ENCODE data around the gene OR5B12.
"Not testable (repeated sequence)": the region's sequence is repeated elsewhere in the genome, so short reads cannot be mapped to it uniquely, and the experiment has no call there.

Gene OR5B12

DNA sequence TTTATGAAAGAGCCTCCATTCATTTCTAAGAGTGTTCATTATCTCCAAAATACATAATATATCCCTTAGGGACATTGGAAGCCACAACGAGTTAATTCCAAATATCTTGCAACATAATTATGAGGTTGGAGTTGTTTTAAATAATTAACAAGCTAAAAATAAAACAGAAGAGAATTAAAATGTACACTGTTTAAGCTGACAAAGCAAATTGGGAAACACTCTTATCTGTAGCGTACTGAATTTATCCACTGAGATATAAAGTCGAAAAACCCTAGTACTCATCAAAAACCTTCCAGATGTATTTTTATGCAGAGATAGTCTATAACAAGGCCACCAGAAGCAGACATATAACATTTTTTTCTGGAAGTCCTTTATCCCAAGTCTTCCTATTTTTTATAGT, 7.8 kb downstream of the OR5B12 start:
- Histone ChIP-seq H3K36me3 (ENCODE audit: insufficient read depth, low read length) (no peaks in the 10 kb centered on the region), H3K4me3 (ENCODE audit: low read depth, low read length) (no peak overlapping the region), H3K27ac (ENCODE audit: low read depth, low read length) (no peak overlapping the region)

DNA sequence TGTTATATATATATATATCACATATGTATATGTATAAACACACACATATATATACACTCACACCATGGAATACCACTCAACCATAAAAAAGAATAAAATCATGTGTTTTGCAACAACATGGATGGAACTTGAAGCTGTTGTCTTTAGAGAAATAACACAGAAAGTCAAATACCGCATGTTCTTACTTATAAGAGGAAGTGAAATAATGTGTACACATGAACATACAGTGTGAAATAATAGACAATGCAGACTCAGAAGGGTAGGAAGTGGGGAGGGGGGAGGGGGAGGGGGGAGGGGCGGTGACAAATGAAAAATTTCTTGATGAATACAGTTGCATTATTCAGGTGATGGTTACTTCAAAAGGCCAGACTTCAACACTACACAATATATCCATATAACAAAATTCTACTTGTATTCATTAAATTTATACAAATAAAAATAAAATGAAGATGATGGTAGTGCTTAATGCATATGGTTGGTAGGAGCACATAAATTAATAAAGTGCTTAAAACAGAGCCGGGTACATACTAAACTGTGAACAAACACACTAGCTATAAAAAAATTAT, 8.3 kb downstream of the OR5B12 start:
- H3K27me3 ChIP-seq (ENCODE audit: insufficient read depth, low read length): 0 out of 2 replicates have a peak, but pooled peaks cover 8% of the 10 kb centered on the region
- no peak overlapping the region for H3K27ac ChIP-seq (ENCODE audit: low read depth, low read length)
- H3K79me2 ChIP-seq (ENCODE audit: control insufficient read depth, insufficient read depth, low read length, unreplicated experiment): no peaks in the 10 kb centered on the region
- H3K36me3 ChIP-seq (ENCODE audit: insufficient read depth, low read length): no peaks in the 10 kb centered on the region
- no peak overlapping the region for H3K4me3 ChIP-seq (ENCODE audit: low read depth, low read length)
- no peaks in the 10 kb centered on the region for H3K4me1 ChIP-seq (ENCODE audit: control insufficient read depth, insufficient read depth, low read length, unreplicated experiment)
- no peak overlapping the region for H2AFZ ChIP-seq (ENCODE audit: low read length, unreplicated experiment)

More for the DNA sequence above, 7.8 kb downstream of the OR5B12 start:
- H3K4me1 ChIP-seq (ENCODE audit: control insufficient read depth, insufficient read depth, low read length, unreplicated experiment): no peaks in the 10 kb centered on the region
- H2AFZ ChIP-seq (ENCODE audit: low read length, unreplicated experiment): no peak overlapping the region
- no peaks in the 10 kb centered on the region for H3K79me2 ChIP-seq (ENCODE audit: control insufficient read depth, insufficient read depth, low read length, unreplicated experiment)
- 0 out of 2 replicates have a peak, but pooled peaks cover 5% of the 10 kb centered on the region for H3K27me3 ChIP-seq (ENCODE audit: insufficient read depth, low read length)

DNA sequence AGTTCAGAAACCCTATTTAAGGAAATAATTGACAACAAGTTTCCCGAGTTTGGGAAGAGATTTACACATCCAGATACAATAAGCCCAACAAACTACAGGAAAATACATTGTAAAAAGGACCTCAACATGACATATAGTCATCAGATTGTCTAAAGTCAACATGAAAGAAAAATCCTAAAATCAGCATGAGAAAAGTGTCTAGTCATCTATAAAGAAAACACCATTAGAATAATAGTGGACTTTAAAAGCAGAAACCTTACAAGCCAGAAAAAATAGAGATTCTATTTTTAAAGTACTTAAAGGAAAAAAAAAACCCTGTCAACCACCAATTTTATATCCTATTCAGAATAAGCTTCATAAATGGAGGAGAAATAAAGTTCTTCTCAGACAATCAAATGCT, 12.8 kb downstream of the OR5B12 start:
- Histone ChIP-seq H3K27ac (ENCODE audit: low read depth, low read length) (no peak overlapping the region), H3K36me3 (ENCODE audit: insufficient read depth, low read length) (no peaks in the 10 kb centered on the region), H3K27me3 (ENCODE audit: insufficient read depth, low read length) (peaks cover 24% of the 10 kb centered on the region; the same call in 1 of the 2 replicates), H3K79me2 (ENCODE audit: control insufficient read depth, insufficient read depth, low read length, unreplicated experiment) (no peaks in the 10 kb centered on the region), H2AFZ (ENCODE audit: low read length, unreplicated experiment) (no peak overlapping the region), H3K4me3 (ENCODE audit: low read depth, low read length) (no peak overlapping the region), H3K4me1 (ENCODE audit: control insufficient read depth, insufficient read depth, low read length, unreplicated experiment) (no peaks in the 10 kb centered on the region)

DNA sequence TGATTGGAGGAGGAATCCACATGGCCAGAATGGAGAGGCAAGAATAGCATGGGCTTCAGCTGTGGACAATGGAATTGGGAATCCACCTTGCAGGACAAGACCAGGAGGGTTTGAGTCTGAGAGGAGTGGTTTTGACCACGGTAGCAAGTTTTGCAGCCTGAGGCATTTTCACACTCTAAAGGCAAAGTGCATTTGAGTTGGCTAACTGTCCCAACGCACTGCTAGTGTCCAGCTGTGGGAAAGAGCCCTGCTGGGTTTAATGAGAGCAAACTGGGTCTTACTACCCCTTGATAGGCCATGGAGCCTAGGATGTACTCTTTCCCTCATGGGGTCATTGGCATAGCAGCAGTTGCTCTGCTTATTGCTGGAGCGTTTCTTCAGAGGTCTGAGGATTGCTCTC, 14.0 kb downstream of the OR5B12 start, which contains the start of gene OR5B2:
Gene OR5B2, minus strand, starts transcription at position 101 of the 400 bp plus-strand sequence. CDS start 4,860 bp downstream, outside the sequence.
- Histone ChIP-seq H3K79me2 (ENCODE audit: control insufficient read depth, insufficient read depth, low read length, unreplicated experiment) (no peaks in the 10 kb centered on the region), H3K27ac (ENCODE audit: low read depth, low read length) (no peak within 1 kb of the TSS), H3K4me1 (ENCODE audit: control insufficient read depth, insufficient read depth, low read length, unreplicated experiment) (no peaks in the 10 kb centered on the region), H3K4me3 (ENCODE audit: low read depth, low read length) (no peak within 1 kb of the TSS), H3K36me3 (ENCODE audit: insufficient read depth, low read length) (no peaks in the 10 kb centered on the region), H3K27me3 (ENCODE audit: insufficient read depth, low read length) (peaks cover 28% of the 10 kb centered on the region; the same call in 1 of the 2 replicates), H2AFZ (ENCODE audit: low read length, unreplicated experiment) (no peak within 1 kb of the TSS)

DNA sequence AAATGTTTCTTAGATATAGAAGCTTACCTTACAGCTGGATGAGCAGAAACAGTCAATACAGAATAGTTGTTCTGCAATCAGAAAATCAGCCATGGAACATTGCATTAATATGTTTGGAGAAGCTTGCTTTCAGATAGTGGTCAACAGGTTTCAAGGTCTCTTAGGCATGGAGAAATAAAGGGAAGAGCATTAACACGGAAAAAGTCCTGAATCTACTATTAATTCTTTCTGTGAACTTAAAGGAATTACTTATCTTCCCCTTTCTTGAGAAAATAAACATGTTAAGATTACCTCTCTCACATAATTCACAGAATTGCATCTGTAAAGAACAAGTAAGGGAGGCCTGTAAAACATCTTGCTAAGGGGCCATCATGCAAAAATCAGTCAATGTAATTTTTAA, 35.3 kb downstream of the OR5B12 start, which contains the start of gene OR5B3:
Gene OR5B3, minus strand, starts transcription at position 101 of the 400 bp plus-strand sequence. CDS start 3,465 bp downstream, outside the sequence.
- no peaks in the 10 kb centered on the region for H3K36me3 ChIP-seq (ENCODE audit: insufficient read depth, low read length)
- H3K4me1 ChIP-seq (ENCODE audit: control insufficient read depth, insufficient read depth, low read length, unreplicated experiment): no peaks in the 10 kb centered on the region
- H3K4me3 ChIP-seq (ENCODE audit: low read depth, low read length): no peak within 1 kb of the TSS
- H3K27ac ChIP-seq (ENCODE audit: low read depth, low read length): no peak within 1 kb of the TSS
- no peaks in the 10 kb centered on the region for H3K27me3 ChIP-seq (ENCODE audit: insufficient read depth, low read length)
- H2AFZ ChIP-seq (ENCODE audit: low read length, unreplicated experiment): no peak within 1 kb of the TSS
- H3K79me2 ChIP-seq (ENCODE audit: control insufficient read depth, insufficient read depth, low read length, unreplicated experiment): no peaks in the 10 kb centered on the region

DNA sequence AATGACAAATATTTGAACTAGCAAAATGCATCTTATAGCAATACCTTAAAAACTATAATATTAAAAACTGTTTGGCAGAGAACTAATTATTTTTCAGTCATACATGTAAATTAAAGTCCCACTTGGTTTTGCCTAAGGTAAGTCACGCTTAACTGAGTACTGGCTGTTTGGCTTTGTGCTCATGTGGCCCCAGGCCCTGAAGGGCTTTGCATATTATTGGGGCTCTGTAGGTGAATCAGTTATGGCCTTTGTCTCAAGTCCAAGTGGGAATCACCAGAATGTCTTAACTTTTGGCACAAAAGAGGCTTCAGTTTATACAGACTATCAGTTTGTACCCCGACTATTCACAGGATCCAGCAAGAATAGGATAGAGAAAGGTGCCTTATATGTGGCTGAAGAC, 42.4 kb downstream of the OR5B12 start:
- H3K36me3 ChIP-seq (ENCODE audit: insufficient read depth, low read length); H3K27me3 ChIP-seq (ENCODE audit: insufficient read depth, low read length); H2AFZ ChIP-seq (ENCODE audit: low read length, unreplicated experiment); H3K27ac ChIP-seq (ENCODE audit: low read depth, low read length); H3K79me2 ChIP-seq (ENCODE audit: control insufficient read depth, insufficient read depth, low read length, unreplicated experiment); H3K4me1 ChIP-seq (ENCODE audit: control insufficient read depth, insufficient read depth, low read length, unreplicated experiment); H3K4me3 ChIP-seq (ENCODE audit: low read depth, low read length): not testable (repeated sequence)

DNA sequence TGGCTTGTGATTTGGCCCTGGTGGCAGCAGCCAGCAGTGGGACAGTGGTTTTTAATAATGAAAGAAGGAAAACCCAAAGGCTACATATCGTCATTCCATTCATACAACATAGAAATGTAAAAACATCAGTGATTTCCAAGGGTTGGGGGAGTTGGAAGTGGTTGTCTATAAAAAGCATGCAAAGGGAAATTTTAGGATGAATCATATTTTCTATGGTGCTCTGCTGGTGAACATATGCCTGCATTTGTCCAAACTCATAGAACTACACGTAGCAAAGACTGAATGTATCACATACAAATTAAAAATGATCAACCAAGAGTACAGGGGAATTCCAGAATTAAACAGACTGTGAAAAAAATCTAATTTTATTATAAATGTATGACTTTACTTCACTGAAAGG, 46.5 kb downstream of the OR5B12 start:
- no peaks in the 10 kb centered on the region for H3K36me3 ChIP-seq (ENCODE audit: insufficient read depth, low read length)
- no peak overlapping the region for H2AFZ ChIP-seq (ENCODE audit: low read length, unreplicated experiment)
- no peak overlapping the region for H3K4me3 ChIP-seq (ENCODE audit: low read depth, low read length)
- no peak overlapping the region for H3K27ac ChIP-seq (ENCODE audit: low read depth, low read length)
- peaks cover 38% of the 10 kb centered on the region for H3K4me1 ChIP-seq (ENCODE audit: control insufficient read depth, insufficient read depth, low read length, unreplicated experiment)
- no peaks in the 10 kb centered on the region for H3K27me3 ChIP-seq (ENCODE audit: insufficient read depth, low read length)
- H3K79me2 ChIP-seq (ENCODE audit: control insufficient read depth, insufficient read depth, low read length, unreplicated experiment): no peaks in the 10 kb centered on the region

DNA sequence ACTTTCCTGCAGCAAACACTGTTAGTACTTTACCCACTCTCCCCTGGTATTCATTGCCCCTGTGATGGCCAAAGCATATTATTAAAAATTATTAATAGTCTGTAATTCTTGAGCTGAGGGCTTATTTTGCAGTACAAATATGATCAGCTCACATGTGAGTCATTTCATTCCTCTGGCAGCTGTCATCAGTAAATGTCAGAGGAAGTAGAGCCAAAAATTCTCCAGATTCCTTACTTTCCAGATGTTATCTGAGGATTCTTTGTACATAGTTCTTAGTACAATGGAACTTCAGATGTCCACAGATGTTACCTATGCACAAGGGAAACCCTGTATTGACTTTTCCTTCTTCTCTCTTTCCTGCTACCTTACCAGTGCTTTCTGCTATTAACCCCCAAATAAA, 47.8 kb downstream of the OR5B12 start:
- H3K4me1 ChIP-seq (ENCODE audit: control insufficient read depth, insufficient read depth, low read length, unreplicated experiment): peaks cover 38% of the 10 kb centered on the region
- H3K36me3 ChIP-seq (ENCODE audit: insufficient read depth, low read length): no peaks in the 10 kb centered on the region
- H2AFZ ChIP-seq (ENCODE audit: low read length, unreplicated experiment): no peak overlapping the region
- peak overlapping the region; percentile 50 for H3K27ac ChIP-seq (ENCODE audit: low read depth, low read length)
- H3K27me3 ChIP-seq (ENCODE audit: insufficient read depth, low read length): no peaks in the 10 kb centered on the region
- H3K79me2 ChIP-seq (ENCODE audit: control insufficient read depth, insufficient read depth, low read length, unreplicated experiment): no peaks in the 10 kb centered on the region
- no peak overlapping the region for H3K4me3 ChIP-seq (ENCODE audit: low read depth, low read length)

DNA sequence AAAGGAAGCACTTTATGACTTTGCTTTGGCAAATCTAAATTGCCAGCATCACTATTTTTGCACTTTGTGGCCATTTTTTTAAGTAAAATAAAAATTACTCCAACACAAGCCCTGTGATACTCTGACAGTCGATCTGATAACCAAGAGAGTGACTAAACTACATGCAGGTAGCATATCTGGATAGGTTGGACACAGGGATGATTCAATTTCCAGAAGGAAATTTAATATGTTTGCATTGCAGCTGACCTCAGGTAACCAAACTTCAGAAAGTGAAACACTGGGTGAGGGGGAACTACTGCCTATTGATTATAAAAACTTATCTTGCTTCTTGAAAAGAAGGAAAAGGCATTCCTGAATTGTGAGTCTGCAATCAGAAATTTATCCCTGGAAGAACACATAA, 49.3 kb downstream of the OR5B12 start:
- H3K27me3 ChIP-seq (ENCODE audit: insufficient read depth, low read length): no peaks in the 10 kb centered on the region
- H3K27ac ChIP-seq (ENCODE audit: low read depth, low read length): peak overlapping the region; percentile 50
- H3K4me3 ChIP-seq (ENCODE audit: low read depth, low read length): 0 out of 2 replicates have a peak overlapping the region, but pooled peaks have one; percentile 33
- H3K4me1 ChIP-seq (ENCODE audit: control insufficient read depth, insufficient read depth, low read length, unreplicated experiment): peaks cover 38% of the 10 kb centered on the region
- no peaks in the 10 kb centered on the region for H3K79me2 ChIP-seq (ENCODE audit: control insufficient read depth, insufficient read depth, low read length, unreplicated experiment)
- peak overlapping the region; percentile 72 for H2AFZ ChIP-seq (ENCODE audit: low read length, unreplicated experiment)
- no peaks in the 10 kb centered on the region for H3K36me3 ChIP-seq (ENCODE audit: insufficient read depth, low read length)

DNA sequence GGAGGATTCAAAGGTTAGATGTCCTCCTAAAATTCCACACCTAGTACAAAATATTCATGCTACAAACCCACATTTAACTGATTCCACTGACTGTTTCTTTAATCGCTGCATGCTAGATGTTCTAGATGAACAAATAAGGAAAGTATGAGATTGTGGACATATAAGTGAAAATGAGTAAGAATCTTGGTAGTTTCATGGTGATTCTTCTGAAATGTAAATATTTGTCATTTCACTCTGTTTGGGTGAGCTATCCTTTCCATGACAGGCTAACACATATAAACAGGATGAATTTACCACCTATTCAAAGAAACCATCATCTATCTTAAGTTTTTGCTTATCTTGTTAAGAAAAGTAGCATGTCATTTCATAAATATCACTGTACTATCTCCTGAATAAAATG, 50.2 kb downstream of the OR5B12 start:
- Histone ChIP-seq H3K36me3 (ENCODE audit: insufficient read depth, low read length) (no peaks in the 10 kb centered on the region), H3K79me2 (ENCODE audit: control insufficient read depth, insufficient read depth, low read length, unreplicated experiment) (no peaks in the 10 kb centered on the region), H2AFZ (ENCODE audit: low read length, unreplicated experiment) (peak overlapping the region; percentile 28), H3K4me1 (ENCODE audit: control insufficient read depth, insufficient read depth, low read length, unreplicated experiment) (peaks cover 38% of the 10 kb centered on the region), H3K4me3 (ENCODE audit: low read depth, low read length) (peak overlapping the region; percentile 22; the same call in 1 of the 2 replicates), H3K27ac (ENCODE audit: low read depth, low read length) (peak overlapping the region; percentile 50), H3K27me3 (ENCODE audit: insufficient read depth, low read length) (no peaks in the 10 kb centered on the region)

DNA sequence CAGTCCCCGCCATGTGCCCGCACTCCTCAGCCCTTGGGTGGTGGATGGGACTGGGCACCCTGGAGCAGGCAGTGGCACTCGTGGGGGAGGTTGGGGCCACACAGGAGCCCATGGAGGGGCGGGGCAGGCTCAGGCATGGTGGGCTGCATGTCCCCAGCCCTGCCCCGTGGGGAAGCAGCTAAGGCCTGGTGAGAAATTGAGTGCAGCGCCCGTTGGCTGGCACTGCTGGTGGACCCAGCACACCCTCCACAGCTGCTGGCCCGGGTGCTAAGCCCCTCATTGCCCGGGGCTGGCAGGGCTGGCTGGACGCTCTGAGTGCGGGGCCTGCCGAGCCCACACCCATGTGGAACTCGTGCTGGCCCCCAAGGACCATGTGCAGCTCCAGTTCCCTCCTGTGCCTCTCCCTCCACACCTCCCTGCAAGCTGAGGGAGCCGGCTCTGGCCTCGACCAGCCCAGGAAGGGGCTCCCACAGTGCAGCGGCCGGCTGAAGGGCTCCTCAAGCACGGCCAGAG, 51.4 kb downstream of the OR5B12 start:
- Histone ChIP-seq H2AFZ (ENCODE audit: low read length, unreplicated experiment) (no peak overlapping the region), H3K27ac (ENCODE audit: low read depth, low read length) (no peak overlapping the region), H3K4me1 (ENCODE audit: control insufficient read depth, insufficient read depth, low read length, unreplicated experiment) (peaks cover 38% of the 10 kb centered on the region), H3K36me3 (ENCODE audit: insufficient read depth, low read length) (no peaks in the 10 kb centered on the region), H3K79me2 (ENCODE audit: control insufficient read depth, insufficient read depth, low read length, unreplicated experiment) (no peaks in the 10 kb centered on the region), H3K27me3 (ENCODE audit: insufficient read depth, low read length) (no peaks in the 10 kb centered on the region), H3K4me3 (ENCODE audit: low read depth, low read length) (no peak overlapping the region)
